Measurements from ENCODE around the gene DTD1.
A peak's percentile ranks its signal among the peaks of the same experiment; 100 is the strongest.

DTD1 gene

DNA sequence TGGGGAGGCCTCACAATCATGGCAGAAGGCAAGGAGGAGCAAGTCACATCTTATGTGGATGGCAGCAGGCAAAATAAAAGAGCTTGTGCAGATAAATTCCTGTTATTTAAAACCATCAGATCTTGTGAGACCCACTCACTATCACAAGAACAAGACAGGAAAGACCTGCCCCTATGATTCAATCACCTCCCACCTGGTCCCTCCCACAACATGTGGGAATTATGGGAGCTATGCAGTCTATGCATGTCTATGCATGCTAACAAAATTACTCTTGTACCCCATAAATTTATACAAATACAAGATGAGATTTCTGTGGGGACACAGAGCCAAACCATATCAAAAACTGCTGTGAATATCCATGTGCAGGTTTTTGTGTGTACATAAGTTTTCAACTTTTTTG lies 200.2 kb downstream of the DTD1 start:
- no peak for DNase-seq (ENCODE audit: low spot score)
- in situ Hi-C loops (cut with MboI; ENCODE audit: low pct_unique_long_range_greater_than_20kb, low sequenced_read_pairs, unreplicated experiment), result no loop called here
- TF ChIP-seq, protein P1, sequence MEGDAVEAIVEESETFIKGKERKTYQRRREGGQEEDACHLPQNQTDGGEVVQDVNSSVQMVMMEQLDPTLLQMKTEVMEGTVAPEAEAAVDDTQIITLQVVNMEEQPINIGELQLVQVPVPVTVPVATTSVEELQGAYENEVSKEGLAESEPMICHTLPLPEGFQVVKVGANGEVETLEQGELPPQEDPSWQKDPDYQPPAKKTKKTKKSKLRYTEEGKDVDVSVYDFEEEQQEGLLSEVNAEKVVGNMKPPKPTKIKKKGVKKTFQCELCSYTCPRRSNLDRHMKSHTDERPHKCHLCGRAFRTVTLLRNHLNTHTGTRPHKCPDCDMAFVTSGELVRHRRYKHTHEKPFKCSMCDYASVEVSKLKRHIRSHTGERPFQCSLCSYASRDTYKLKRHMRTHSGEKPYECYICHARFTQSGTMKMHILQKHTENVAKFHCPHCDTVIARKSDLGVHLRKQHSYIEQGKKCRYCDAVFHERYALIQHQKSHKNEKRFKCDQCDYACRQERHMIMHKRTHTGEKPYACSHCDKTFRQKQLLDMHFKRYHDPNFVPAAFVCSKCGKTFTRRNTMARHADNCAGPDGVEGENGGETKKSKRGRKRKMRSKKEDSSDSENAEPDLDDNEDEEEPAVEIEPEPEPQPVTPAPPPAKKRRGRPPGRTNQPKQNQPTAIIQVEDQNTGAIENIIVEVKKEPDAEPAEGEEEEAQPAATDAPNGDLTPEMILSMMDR (IDR thresholded peaks at IDR 0.05; ENCODE audit: extremely low read depth, insufficient read depth, missing control alignments), result no peak

DNA sequence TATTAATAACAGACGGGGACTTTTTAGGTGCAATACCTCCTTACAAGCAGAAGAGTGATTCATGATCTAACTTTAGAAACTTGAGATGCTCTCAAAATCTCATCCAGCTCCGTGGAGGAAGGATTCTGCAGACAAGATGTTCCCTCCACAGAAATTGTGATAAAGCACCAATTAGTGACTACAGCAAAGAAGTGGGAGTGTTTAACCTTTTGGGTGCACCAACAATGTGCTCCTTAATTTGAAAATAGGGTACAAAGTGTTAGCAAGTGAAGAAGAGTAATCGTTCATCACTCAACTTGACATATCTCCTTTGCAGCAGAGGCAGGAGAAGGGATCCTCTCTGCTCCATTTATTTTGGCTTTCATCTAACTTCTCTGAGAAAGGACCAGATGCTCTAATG lies 202.9 kb downstream of the DTD1 start:
- TF ChIP-seq, protein P1 (IDR thresholded peaks at IDR 0.05; ENCODE audit: extremely low read depth, insufficient read depth, missing control alignments), result no peak
- in situ Hi-C loops (cut with MboI; ENCODE audit: low pct_unique_long_range_greater_than_20kb, low sequenced_read_pairs, unreplicated experiment), result no loop called here
- DNase-seq (ENCODE audit: low spot score), result no peak

DNA sequence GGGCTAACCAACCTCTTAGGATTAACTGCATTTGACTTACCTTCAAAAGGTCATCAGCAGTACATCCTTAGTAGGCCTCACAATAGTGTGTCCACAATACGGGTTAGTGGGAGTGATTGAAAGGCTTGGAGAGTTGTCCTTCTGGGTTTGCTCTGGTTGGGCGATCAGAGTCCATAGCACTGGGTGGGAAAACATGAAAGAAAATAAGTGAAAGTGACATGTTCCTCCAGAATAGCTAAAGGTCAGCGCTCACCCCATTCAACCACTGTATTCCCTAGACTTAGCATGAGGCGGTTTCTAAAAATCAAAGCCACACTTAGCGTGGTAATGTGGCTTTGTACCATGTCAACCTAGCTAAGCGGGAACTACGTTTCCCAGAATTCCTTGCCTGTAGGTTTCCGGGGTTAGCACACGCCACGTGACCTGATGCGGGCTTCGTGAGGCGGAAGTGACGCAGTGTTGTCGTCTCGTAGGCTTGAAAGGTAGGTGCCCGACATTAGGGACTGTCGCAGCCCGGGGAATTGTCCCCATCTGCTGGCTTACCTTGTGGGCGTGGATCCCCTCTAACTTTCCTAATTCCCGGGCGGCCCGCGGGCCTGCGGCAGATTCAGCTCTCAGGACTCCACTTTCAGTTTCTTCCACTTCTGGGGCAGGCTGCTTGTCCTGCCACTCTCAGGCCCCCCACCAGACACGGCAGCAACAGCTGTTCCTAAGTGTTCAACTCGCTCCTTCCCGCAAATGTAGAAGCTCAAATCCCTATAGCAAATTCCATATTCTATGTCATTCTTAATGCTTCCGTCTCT lies 206.0 kb downstream of the DTD1 start:
- peak; percentile 79 for DNase-seq (ENCODE audit: low spot score)
- TF ChIP-seq, protein P1 (IDR thresholded peaks at IDR 0.05; ENCODE audit: extremely low read depth, insufficient read depth, missing control alignments), result peak; percentile 29
- in situ Hi-C loops (cut with MboI; ENCODE audit: low pct_unique_long_range_greater_than_20kb, low sequenced_read_pairs, unreplicated experiment), result no loop called here

DNA sequence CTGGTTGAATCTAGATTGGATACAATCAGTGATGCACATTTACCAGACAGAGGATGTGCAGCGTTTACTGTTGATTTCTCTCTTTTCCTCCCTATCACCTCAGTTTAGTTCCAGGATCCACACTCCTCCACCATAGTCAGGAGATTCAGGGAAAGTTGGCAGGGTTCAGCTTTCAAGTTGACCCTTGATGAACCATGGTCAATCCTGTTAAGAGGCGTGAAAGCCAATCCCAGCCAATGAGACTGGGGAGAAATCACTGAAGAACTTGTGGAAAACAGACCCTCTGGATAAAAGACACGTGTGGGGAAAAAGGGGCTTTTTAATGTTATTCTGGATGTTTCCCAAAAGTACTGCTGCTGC lies 206.6 kb downstream of the DTD1 start:
- TF ChIP-seq, protein P1 (IDR thresholded peaks at IDR 0.05; ENCODE audit: extremely low read depth, insufficient read depth, missing control alignments), result no peak
- DNase-seq (ENCODE audit: low spot score), result no peak
- in situ Hi-C loops (cut with MboI; ENCODE audit: low pct_unique_long_range_greater_than_20kb, low sequenced_read_pairs, unreplicated experiment), result no loop called here

DNA sequence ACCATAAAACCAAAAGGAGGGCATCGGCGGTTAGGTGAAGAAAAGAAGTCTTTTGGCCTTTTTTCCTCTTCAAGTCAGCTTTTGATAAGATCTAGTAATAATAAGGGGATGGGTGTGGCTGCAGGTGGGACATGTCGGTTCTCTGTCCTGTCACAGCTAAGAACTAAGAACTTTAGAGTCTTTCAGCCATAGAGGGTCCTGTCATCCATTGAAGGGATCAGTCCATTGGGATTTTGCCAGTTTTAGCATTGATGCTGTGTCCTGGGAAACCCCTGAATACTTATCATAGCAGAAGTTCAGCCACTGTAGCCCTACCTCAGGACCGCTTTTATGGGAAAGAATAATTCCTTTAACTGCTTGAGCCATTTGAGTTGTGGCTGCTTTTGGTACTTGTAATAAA lies 207.5 kb downstream of the DTD1 start:
- in situ Hi-C loops (cut with MboI; ENCODE audit: low pct_unique_long_range_greater_than_20kb, low sequenced_read_pairs, unreplicated experiment), result no loop called here
- TF ChIP-seq, protein P1 (IDR thresholded peaks at IDR 0.05; ENCODE audit: extremely low read depth, insufficient read depth, missing control alignments), result no peak
- DNase-seq (ENCODE audit: low spot score), result no peak

DNA sequence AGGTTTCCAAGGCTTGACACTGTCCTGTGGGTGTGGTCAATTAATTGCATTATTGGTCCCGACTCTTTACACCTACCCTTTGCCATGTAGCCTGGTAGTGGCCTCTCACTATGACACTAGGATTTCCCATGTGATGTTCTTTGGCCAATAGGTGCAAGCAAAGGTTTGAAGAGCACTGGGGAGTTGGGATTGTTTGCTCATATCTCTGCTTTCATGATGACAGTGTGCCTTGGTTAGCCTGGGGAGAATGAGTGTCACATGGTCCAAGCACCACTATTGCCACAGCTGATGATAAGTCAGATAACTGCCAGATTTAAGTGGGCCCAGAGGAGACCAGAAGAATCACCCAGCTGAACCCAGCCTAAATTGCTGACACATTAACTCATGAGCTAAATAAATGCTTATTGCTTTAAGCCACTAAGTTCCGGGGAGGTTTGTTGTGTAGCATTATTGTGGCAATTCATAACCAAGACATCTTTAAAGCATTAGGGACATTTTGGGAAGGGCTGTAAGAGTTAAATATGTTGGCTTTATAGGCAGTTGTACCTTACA lies 208.5 kb downstream of the DTD1 start:
- in situ Hi-C loops (cut with MboI; ENCODE audit: low pct_unique_long_range_greater_than_20kb, low sequenced_read_pairs, unreplicated experiment), result no loop called here
- TF ChIP-seq, protein P1 (IDR thresholded peaks at IDR 0.05; ENCODE audit: extremely low read depth, insufficient read depth, missing control alignments), result no peak
- DNase-seq (ENCODE audit: low spot score), result no peak
